GM19043 (cell line): ENCODE data around the gene SH3RF3.

Experiments
- ATAC-seq: cut with Tn5 transposase; IDR thresholded peaks from one replicate; pipeline ENCODE4 v1.9.1; 2021; ENCODE audit warnings: low read depth; ENCODE audit not compliant: unreplicated experiment

Gene SH3RF3

DNA sequence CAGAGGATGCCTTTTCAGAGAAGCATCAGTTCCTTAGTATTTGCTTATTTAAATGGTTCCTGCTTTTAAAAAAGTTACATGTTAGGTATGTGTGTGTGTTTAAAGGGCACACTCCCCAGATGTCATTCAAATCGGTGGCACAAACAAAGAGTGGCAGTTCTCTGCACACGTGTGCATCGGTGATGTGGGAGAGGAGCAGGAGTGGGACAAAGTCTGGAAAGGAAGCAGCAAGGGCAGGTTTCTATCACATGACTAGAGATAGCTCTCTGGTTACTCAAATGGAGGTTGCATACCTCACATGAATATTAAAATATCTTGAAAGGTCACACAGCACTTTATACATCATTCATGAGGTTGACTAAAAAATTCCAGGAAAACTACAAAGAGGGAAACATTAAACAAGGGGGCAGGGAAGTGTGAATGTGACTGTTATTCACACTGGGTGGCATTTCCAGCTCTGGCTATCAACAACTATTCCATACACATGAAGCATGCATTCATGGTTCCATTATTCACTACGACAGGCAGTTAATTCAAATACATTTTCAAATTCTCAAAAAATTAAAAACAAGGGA lies 420.1 kb downstream of the SH3RF3 start:
- ATAC-seq, result no peak
